Mucosa of stomach (tissue), 1 donor: ENCODE results near the gene PTPN2.
"Not testable (repeated sequence)": the region's sequence is repeated elsewhere in the genome, so short reads cannot be mapped to it uniquely, and the experiment has no call there.

ENCODE experiments used
- H3K27me3 ChIP-seq: one replicate; pipeline ENCODE4 v1.7.0; 2013; ENCODE audit warnings: mild to moderate bottlenecking, low read length; ENCODE audit not compliant: control insufficient read depth, insufficient read depth
- H3K36me3 ChIP-seq: one replicate; pipeline ENCODE4 v1.7.0; 2013; ENCODE audit warnings: low read length; ENCODE audit not compliant: control insufficient read depth, insufficient read depth
- H3K4me1 ChIP-seq: one replicate; pipeline ENCODE4 v1.7.0; 2013; ENCODE audit warnings: mild to moderate bottlenecking, low read length; ENCODE audit not compliant: control insufficient read depth, insufficient read depth
- H3K4me3 ChIP-seq: one replicate; pipeline ENCODE4 v1.7.0; 2013; ENCODE audit warnings: low read length
- H3K9ac ChIP-seq: one replicate; pipeline ENCODE4 v1.7.0; 2013; ENCODE audit warnings: mild to moderate bottlenecking, low read length, moderate library complexity
- H3K9me3 ChIP-seq: one replicate; pipeline ENCODE4 v1.7.0; 2013; ENCODE audit warnings: mild to moderate bottlenecking, low read length, moderate library complexity; ENCODE audit not compliant: control insufficient read depth
- donor health status: Pancreatic carcinoma.

PTPN2 gene

GRCh38 chr18:12758566-12758965, 125.5 kb downstream of the PTPN2 start:
- not testable (repeated sequence) for H3K36me3 ChIP-seq, H3K9me3 ChIP-seq, H3K9ac ChIP-seq, H3K4me3 ChIP-seq, H3K27me3 ChIP-seq, H3K4me1 ChIP-seq

- not testable (repeated sequence) for H3K4me3 ChIP-seq, H3K4me1 ChIP-seq, H3K36me3 ChIP-seq, H3K27me3 ChIP-seq, H3K9ac ChIP-seq, H3K9me3 ChIP-seq
These were observed 127.3 kb downstream of the PTPN2 start for GRCh38 chr18:12756619-12757239.

- not testable (repeated sequence) for H3K9ac ChIP-seq
These were observed 128.4 kb downstream of the PTPN2 start for GRCh38 chr18:12755606-12756005.

GRCh38 chr18:12754511-12754910, 129.5 kb downstream of the PTPN2 start:
- Histone ChIP-seq H3K4me3 (no peak overlapping the region), H3K36me3 (no peaks in the 10 kb centered on the region), H3K4me1 (no peaks in the 10 kb centered on the region), H3K27me3 (no peaks in the 10 kb centered on the region), H3K9ac (no peak overlapping the region), H3K9me3 (no peaks in the 10 kb centered on the region)

More at GRCh38 chr18:12755606-12756005, 128.4 kb downstream of the PTPN2 start:
- not testable (repeated sequence) for H3K4me3 ChIP-seq, H3K9me3 ChIP-seq, H3K36me3 ChIP-seq, H3K4me1 ChIP-seq, H3K27me3 ChIP-seq

- H3K27me3 ChIP-seq = no peaks in the 10 kb centered on the region
These were observed 132.1 kb downstream of the PTPN2 start for GRCh38 chr18:12751891-12752290.

GRCh38 chr18:12751503-12751884, 132.5 kb downstream of the PTPN2 start:
- Histone ChIP-seq H3K9me3 (no peaks in the 10 kb centered on the region), H3K27me3 (no peaks in the 10 kb centered on the region), H3K4me1 (no peaks in the 10 kb centered on the region), H3K4me3 (no peak overlapping the region), H3K36me3 (no peaks in the 10 kb centered on the region), H3K9ac (no peak overlapping the region)

More at GRCh38 chr18:12751891-12752290, 132.1 kb downstream of the PTPN2 start:
- Histone ChIP-seq H3K4me1 (no peaks in the 10 kb centered on the region), H3K9me3 (no peaks in the 10 kb centered on the region), H3K4me3 (no peak overlapping the region), H3K36me3 (no peaks in the 10 kb centered on the region), H3K9ac (no peak overlapping the region)

GRCh38 chr18:12750715-12751502, 133.1 kb downstream of the PTPN2 start:
- Histone ChIP-seq H3K9ac (no peak overlapping the region), H3K4me1 (no peaks in the 10 kb centered on the region), H3K36me3 (no peaks in the 10 kb centered on the region), H3K27me3 (no peaks in the 10 kb centered on the region), H3K4me3 (no peak overlapping the region), H3K9me3 (no peaks in the 10 kb centered on the region)

- no peaks in the 10 kb centered on the region for H3K9me3 ChIP-seq
- H3K36me3 ChIP-seq = no peaks in the 10 kb centered on the region
- no peaks in the 10 kb centered on the region for H3K4me1 ChIP-seq
- H3K4me3 ChIP-seq = no peak overlapping the region
- no peak overlapping the region for H3K9ac ChIP-seq
- no peaks in the 10 kb centered on the region for H3K27me3 ChIP-seq
These were observed 133.8 kb downstream of the PTPN2 start for GRCh38 chr18:12750076-12750714.

- Histone ChIP-seq H3K4me1 (no peaks in the 10 kb centered on the region), H3K4me3 (no peak overlapping the region), H3K27me3 (no peaks in the 10 kb centered on the region), H3K36me3 (no peaks in the 10 kb centered on the region), H3K9me3 (no peaks in the 10 kb centered on the region), H3K9ac (no peak overlapping the region)
These were observed 134.9 kb downstream of the PTPN2 start for GRCh38 chr18:12749121-12749520.

- no peaks in the 10 kb centered on the region for H3K9me3 ChIP-seq
- no peak overlapping the region for H3K9ac ChIP-seq
- no peaks in the 10 kb centered on the region for H3K36me3 ChIP-seq
- H3K4me1 ChIP-seq = no peaks in the 10 kb centered on the region
- H3K27me3 ChIP-seq = no peaks in the 10 kb centered on the region
- H3K4me3 ChIP-seq = no peak overlapping the region
These were observed 135.4 kb downstream of the PTPN2 start for GRCh38 chr18:12748671-12749070.

GRCh38 chr18:12747530-12748315, 136.3 kb downstream of the PTPN2 start:
- H3K9me3 ChIP-seq = no peaks in the 10 kb centered on the region
- no peaks in the 10 kb centered on the region for H3K4me1 ChIP-seq
- no peak overlapping the region for H3K4me3 ChIP-seq
- no peaks in the 10 kb centered on the region for H3K27me3 ChIP-seq
- no peaks in the 10 kb centered on the region for H3K36me3 ChIP-seq
- no peak overlapping the region for H3K9ac ChIP-seq
